ENCODE measurements around the gene MGAT5B.
"Not testable (repeated sequence)": the region's sequence is repeated elsewhere in the genome, so short reads cannot be mapped to it uniquely, and the experiment has no call there.

The MGAT5B gene

GRCh38 chr17:76845541-76846017 lies 22.6 kb upstream of the MGAT5B start:
- no peak for DNase-seq (ENCODE audit: low read depth in 2 of 2, low spot score in 1 of 2)

- DNase-seq (ENCODE audit: low read depth in 2 of 2, low spot score in 1 of 2) = no peak
These were observed 21.2 kb upstream of the MGAT5B start for GRCh38 chr17:76847031-76847430.

- DNase-seq (ENCODE audit: low read depth in 2 of 2, low spot score in 1 of 2) = no peak
These were observed 19.5 kb upstream of the MGAT5B start for GRCh38 chr17:76848670-76849069.

- DNase-seq (ENCODE audit: low read depth in 2 of 2, low spot score in 1 of 2) = not testable (repeated sequence)
These were observed 19.0 kb upstream of the MGAT5B start for GRCh38 chr17:76849160-76849559.

- DNase-seq (ENCODE audit: low read depth in 2 of 2, low spot score in 1 of 2) = no peak
These were observed 15.4 kb upstream of the MGAT5B start for GRCh38 chr17:76852843-76853242.

- no peak for DNase-seq (ENCODE audit: low read depth in 2 of 2, low spot score in 1 of 2)
These were observed 13.1 kb upstream of the MGAT5B start for GRCh38 chr17:76855105-76855504.

- no peak for DNase-seq (ENCODE audit: low read depth in 2 of 2, low spot score in 1 of 2)
These were observed 6.1 kb upstream of the MGAT5B start for GRCh38 chr17:76862079-76862478.

- DNase-seq (ENCODE audit: low read depth in 2 of 2, low spot score in 1 of 2) = no peak
These were observed 5.7 kb upstream of the MGAT5B start for GRCh38 chr17:76862494-76862893.

GRCh38 chr17:76864024-76864423 lies 4.2 kb upstream of the MGAT5B start:
- no peak for DNase-seq (ENCODE audit: low read depth in 2 of 2, low spot score in 1 of 2)

- no peak for DNase-seq (ENCODE audit: low read depth in 2 of 2, low spot score in 1 of 2)
These were observed 3.0 kb upstream of the MGAT5B start for GRCh38 chr17:76865174-76865573.

- no peak for DNase-seq (ENCODE audit: low read depth in 2 of 2, low spot score in 1 of 2)
These were observed 2.0 kb upstream of the MGAT5B start for GRCh38 chr17:76866203-76866602.

GRCh38 chr17:76866774-76867577 lies 1.2 kb upstream of the MGAT5B start:
- no peak for DNase-seq (ENCODE audit: low read depth in 2 of 2, low spot score in 1 of 2)

- DNase-seq (ENCODE audit: low read depth in 2 of 2, low spot score in 1 of 2) = no peak
These were observed 527 bp upstream of the MGAT5B start for GRCh38 chr17:76867578-76868175.

- DNase-seq (ENCODE audit: low read depth in 2 of 2, low spot score in 1 of 2) = no peak
These were observed 678 bp downstream of the MGAT5B start for GRCh38 chr17:76868669-76869495.

GRCh38 chr17:76869496-76870376 lies 1.5 kb downstream of the MGAT5B start:
- no peak for DNase-seq (ENCODE audit: low read depth in 2 of 2, low spot score in 1 of 2)

- DNase-seq (ENCODE audit: low read depth in 2 of 2, low spot score in 1 of 2) = no peak
These were observed 2.1 kb downstream of the MGAT5B start for GRCh38 chr17:76870377-76870714.

GRCh38 chr17:76871668-76872067 lies 3.5 kb downstream of the MGAT5B start:
- DNase-seq (ENCODE audit: low read depth in 2 of 2, low spot score in 1 of 2) = no peak

GRCh38 chr17:76872221-76872873 lies 4.1 kb downstream of the MGAT5B start:
- DNase-seq (ENCODE audit: low read depth in 2 of 2, low spot score in 1 of 2) = no peak

GRCh38 chr17:76872874-76873221 lies 4.6 kb downstream of the MGAT5B start:
- no peak for DNase-seq (ENCODE audit: low read depth in 2 of 2, low spot score in 1 of 2)

- DNase-seq (ENCODE audit: low read depth in 2 of 2, low spot score in 1 of 2) = no peak
These were observed 5.7 kb downstream of the MGAT5B start for GRCh38 chr17:76873856-76874255.

- DNase-seq (ENCODE audit: low read depth in 2 of 2, low spot score in 1 of 2) = no peak
These were observed 9.2 kb downstream of the MGAT5B start for GRCh38 chr17:76877437-76877836.
